ENCODE data around the gene SLC9A3.

- TF ChIP-seq EZH2phosphoT487 (IDR thresholded peaks at IDR 0.05; ENCODE audit: insufficient read depth, low read depth) (no peak), EZH2 (IDR thresholded peaks at IDR 0.05; ENCODE audit: insufficient read depth, poor library complexity, severe bottlenecking) (no peak)
Measured at GRCh38 chr5:488241-488640, 36.0 kb downstream of the SLC9A3 start.

All from GM23248 (cell line).